ENCODE measurements around the gene NUDT3. TPM values are rescaled to one million over a fixed set of nuclear protein-coding genes. Genes with fewer than 3 reads are reported as not detected.
A peak's percentile ranks its signal among the peaks of the same experiment; 100 is the strongest.

NUDT3 gene
- total and polyA plus RNA-seq, 9 of the 15 experiments (the other 6 are each of a cell fraction or from before 2014, with no cell fraction given), result 5.4 to 81.2 (median 56.4) TPM

- TF ChIP-seq ZNF41 (CRISPR knock-in tag; conservative IDR thresholded peaks at IDR 0.05) (0 out of 2 replicates have a peak, but pooled peaks have one; percentile 31), POLR2B (IDR thresholded peaks at IDR 0.05; ENCODE audit: low read depth, partially characterized antibody) (peak; percentile 12), ZNF444 (CRISPR knock-in tag; IDR thresholded peaks at IDR 0.05) (no peak), NCOR1 (IDR thresholded peaks at IDR 0.05) (peak; percentile 42), RAD21 (CRISPR knock-in tag; conservative IDR thresholded peaks at IDR 0.05 in 1 of 2, IDR thresholded peaks at IDR 0.05 in 1 of 2) (peak in 1 of 2 experiments; percentile 16; a peak in 1 of 4 replicates), PHF8 (IDR thresholded peaks at IDR 0.05; ENCODE audit: borderline replicate concordance, low read length) (no peak), SPI1 (IDR thresholded peaks at IDR 0.05; ENCODE audit: borderline replicate concordance, low read depth, low read length) (peak; percentile 22; the same call in 1 of the 2 replicates), ZNF311 (CRISPR knock-in tag; IDR thresholded peaks at IDR 0.05) (no peak), RBM22 (IDR thresholded peaks at IDR 0.05; ENCODE audit: low read depth, low read length, poor library complexity, severe bottlenecking) (peak; percentile 97), ZNF239 (CRISPR knock-in tag; IDR thresholded peaks at IDR 0.05) (no peak), POLR2AphosphoS5 (IDR thresholded peaks at IDR 0.05; ENCODE audit: control insufficient read depth, insufficient read depth, low read depth, low read length) (peak; percentile 86), CREB1 (IDR thresholded peaks at IDR 0.05) (peak; percentile 15), CREB1 (CRISPR knock-in tag; IDR thresholded peaks at IDR 0.05) (no peak; the same call in 1 of the 2 replicates), TAF1 (IDR thresholded peaks at IDR 0.05; ENCODE audit: control insufficient read depth, extremely low read depth, insufficient read depth, low read length, severe bottlenecking) (peak; percentile 31), PHTF2 (CRISPR knock-in tag; IDR thresholded peaks at IDR 0.05) (no peak), ZNF584 (CRISPR knock-in tag; IDR thresholded peaks at IDR 0.05; ENCODE audit: low read depth) (peak; percentile 70), GABPA (tag; conservative IDR thresholded peaks at IDR 0.05; ENCODE audit: low read depth) (peak; percentile 66), NEUROD1 (IDR thresholded peaks at IDR 0.05; ENCODE audit: borderline replicate concordance, low read depth, low read length, partially characterized antibody) (peak; percentile 63), ZNF766 (CRISPR knock-in tag; conservative IDR thresholded peaks at IDR 0.05) (peak; percentile 54; the same call in 1 of the 2 replicates), HMG20B (CRISPR knock-in tag; IDR thresholded peaks at IDR 0.05) (no peak), NFYB (IDR thresholded peaks at IDR 0.05; ENCODE audit: extremely low read depth, insufficient read length) (no peak), RBM14 (IDR thresholded peaks at IDR 0.05; ENCODE audit: borderline replicate concordance, insufficient read depth, low read depth, low read length) (peak; percentile 97; the same call in 1 of the 2 replicates), ZNF175 (CRISPR knock-in tag; IDR thresholded peaks at IDR 0.05; ENCODE audit: low read depth) (peak; percentile 44), KAT2B (IDR thresholded peaks at IDR 0.05; ENCODE audit: low read depth, low read length) (no peak)
- TF ChIP-seq, protein P1, sequence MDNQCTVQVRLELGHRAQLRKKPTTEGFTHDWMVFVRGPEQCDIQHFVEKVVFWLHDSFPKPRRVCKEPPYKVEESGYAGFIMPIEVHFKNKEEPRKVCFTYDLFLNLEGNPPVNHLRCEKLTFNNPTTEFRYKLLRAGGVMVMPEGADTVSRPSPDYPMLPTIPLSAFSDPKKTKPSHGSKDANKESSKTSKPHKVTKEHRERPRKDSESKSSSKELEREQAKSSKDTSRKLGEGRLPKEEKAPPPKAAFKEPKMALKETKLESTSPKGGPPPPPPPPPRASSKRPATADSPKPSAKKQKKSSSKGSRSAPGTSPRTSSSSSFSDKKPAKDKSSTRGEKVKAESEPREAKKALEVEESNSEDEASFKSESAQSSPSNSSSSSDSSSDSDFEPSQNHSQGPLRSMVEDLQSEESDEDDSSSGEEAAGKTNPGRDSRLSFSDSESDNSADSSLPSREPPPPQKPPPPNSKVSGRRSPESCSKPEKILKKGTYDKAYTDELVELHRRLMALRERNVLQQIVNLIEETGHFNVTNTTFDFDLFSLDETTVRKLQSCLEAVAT (IDR thresholded peaks at IDR 0.05), result no peak
- TF ChIP-seq, protein P2, sequence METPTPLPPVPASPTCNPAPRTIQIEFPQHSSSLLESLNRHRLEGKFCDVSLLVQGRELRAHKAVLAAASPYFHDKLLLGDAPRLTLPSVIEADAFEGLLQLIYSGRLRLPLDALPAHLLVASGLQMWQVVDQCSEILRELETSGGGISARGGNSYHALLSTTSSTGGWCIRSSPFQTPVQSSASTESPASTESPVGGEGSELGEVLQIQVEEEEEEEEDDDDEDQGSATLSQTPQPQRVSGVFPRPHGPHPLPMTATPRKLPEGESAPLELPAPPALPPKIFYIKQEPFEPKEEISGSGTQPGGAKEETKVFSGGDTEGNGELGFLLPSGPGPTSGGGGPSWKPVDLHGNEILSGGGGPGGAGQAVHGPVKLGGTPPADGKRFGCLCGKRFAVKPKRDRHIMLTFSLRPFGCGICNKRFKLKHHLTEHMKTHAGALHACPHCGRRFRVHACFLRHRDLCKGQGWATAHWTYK (CRISPR knock-in tag; IDR thresholded peaks at IDR 0.05), result peak; percentile 86; the same call in 1 of the 2 replicates
Measured at GRCh38 chr6:34235307-34236130, 156.9 kb downstream of the NUDT3 start (continued).
